ENCODE data around the gene ARFGEF2. TPM values are rescaled to one million over a fixed set of nuclear protein-coding genes. Genes with fewer than 3 reads are reported as not detected.

The ARFGEF2 gene
- total RNA-seq, 1 donor from 2014 or later = 26.7 TPM

DNA sequence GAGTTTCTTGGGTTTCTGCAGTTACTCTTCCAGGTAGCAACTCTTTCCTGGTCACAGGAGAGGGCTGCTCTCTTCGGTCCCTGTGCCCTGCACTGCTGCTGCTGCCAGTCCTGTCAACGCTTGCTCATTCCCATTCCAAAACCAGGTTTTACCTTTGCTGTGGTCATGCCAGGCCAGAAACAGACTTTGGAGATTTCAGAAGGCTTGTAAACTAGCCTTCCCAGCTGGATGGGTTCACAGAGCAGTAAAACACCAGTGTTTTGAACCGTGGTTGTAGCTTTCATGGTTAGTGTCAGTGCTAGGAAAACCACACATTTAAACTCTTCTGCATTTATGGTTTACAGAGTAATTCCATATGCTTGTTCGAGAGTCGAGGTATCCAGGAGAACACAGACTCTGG, 16.2 kb downstream of the ARFGEF2 start:
- DNase-seq (ENCODE audit: extremely low spot score, unreplicated experiment) = no peak
- no peaks in the 10 kb centered on the region for H3K9me3 Mint-ChIP-seq
- peaks cover 20% of the 10 kb centered on the region for H3K4me1 Mint-ChIP-seq (ENCODE audit: unreplicated experiment)
- TF ChIP-seq, protein P1, sequence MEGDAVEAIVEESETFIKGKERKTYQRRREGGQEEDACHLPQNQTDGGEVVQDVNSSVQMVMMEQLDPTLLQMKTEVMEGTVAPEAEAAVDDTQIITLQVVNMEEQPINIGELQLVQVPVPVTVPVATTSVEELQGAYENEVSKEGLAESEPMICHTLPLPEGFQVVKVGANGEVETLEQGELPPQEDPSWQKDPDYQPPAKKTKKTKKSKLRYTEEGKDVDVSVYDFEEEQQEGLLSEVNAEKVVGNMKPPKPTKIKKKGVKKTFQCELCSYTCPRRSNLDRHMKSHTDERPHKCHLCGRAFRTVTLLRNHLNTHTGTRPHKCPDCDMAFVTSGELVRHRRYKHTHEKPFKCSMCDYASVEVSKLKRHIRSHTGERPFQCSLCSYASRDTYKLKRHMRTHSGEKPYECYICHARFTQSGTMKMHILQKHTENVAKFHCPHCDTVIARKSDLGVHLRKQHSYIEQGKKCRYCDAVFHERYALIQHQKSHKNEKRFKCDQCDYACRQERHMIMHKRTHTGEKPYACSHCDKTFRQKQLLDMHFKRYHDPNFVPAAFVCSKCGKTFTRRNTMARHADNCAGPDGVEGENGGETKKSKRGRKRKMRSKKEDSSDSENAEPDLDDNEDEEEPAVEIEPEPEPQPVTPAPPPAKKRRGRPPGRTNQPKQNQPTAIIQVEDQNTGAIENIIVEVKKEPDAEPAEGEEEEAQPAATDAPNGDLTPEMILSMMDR (conservative IDR thresholded peaks at IDR 0.05) = no peak
- H3K27me3 Mint-ChIP-seq = no peaks in the 10 kb centered on the region
- H3K27ac Mint-ChIP-seq = no peak overlapping the region
- no peak overlapping the region for H3K4me3 Mint-ChIP-seq
- H3K36me3 Mint-ChIP-seq = peaks cover 18% of the 10 kb centered on the region

DNA sequence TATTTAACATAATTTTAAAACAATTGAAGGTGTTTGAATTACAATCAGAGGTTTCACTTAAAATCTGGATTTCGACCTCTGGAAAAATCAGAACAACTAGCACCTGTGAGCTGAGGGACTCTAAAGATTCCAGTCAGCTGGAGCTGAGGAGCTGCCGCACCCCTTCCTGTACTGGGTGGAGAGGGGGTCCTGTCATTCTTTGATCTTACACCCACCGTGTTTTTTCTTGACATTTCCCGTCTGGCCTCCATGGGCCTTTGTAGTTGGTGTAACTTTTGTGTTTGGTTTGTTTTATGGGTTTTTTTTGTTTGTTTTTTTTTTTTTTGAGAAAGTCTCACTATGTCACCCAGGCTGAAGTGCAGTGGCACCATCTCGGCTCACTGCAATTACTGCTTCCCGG, 17.2 kb downstream of the ARFGEF2 start:
- Mint-ChIP-seq H3K4me1 (ENCODE audit: unreplicated experiment) (peaks cover 16% of the 10 kb centered on the region), H3K36me3 (peaks cover 13% of the 10 kb centered on the region)
- DNase-seq (ENCODE audit: extremely low spot score, unreplicated experiment) = no peak

DNA sequence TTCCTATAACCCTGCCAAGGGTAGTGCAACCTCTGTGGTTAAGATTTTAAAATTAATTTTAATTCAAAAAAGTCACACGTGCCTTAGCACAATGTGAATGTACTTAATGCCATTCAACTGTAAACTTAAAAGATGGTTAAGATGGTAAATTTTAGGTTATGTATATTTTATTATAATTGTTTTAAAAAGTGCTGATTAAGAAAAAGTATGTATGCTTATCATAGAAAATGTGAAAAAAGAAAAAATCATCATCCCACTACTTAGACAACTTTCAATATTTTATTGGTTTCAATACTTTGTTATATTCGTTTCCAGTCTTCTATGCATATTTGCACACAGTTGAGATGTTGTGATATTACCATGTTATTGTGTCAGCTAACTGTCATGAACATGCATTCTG, 18.7 kb downstream of the ARFGEF2 start:
- no peak overlapping the region for H3K27ac Mint-ChIP-seq
- TF ChIP-seq, protein P1 (conservative IDR thresholded peaks at IDR 0.05) = no peak
- H3K36me3 Mint-ChIP-seq = peaks cover 6% of the 10 kb centered on the region
- H3K4me1 Mint-ChIP-seq (ENCODE audit: unreplicated experiment) = peaks cover 8% of the 10 kb centered on the region
- no peak overlapping the region for H3K4me3 Mint-ChIP-seq
- no peaks in the 10 kb centered on the region for H3K27me3 Mint-ChIP-seq
- DNase-seq (ENCODE audit: extremely low spot score, unreplicated experiment) = no peak
- H3K9me3 Mint-ChIP-seq = no peaks in the 10 kb centered on the region

More for the DNA sequence above, 17.2 kb downstream of the ARFGEF2 start:
- H3K27me3 Mint-ChIP-seq = no peaks in the 10 kb centered on the region
- H3K4me3 Mint-ChIP-seq = no peak overlapping the region
- H3K9me3 Mint-ChIP-seq = no peaks in the 10 kb centered on the region
- H3K27ac Mint-ChIP-seq = no peak overlapping the region
- TF ChIP-seq, protein P1 (conservative IDR thresholded peaks at IDR 0.05) = no peak

- no peaks in the 10 kb centered on the region for H3K9me3 Mint-ChIP-seq
Observed at GRCh38 chr20:48941467-48941866, 20.0 kb downstream of the ARFGEF2 start.

DNA sequence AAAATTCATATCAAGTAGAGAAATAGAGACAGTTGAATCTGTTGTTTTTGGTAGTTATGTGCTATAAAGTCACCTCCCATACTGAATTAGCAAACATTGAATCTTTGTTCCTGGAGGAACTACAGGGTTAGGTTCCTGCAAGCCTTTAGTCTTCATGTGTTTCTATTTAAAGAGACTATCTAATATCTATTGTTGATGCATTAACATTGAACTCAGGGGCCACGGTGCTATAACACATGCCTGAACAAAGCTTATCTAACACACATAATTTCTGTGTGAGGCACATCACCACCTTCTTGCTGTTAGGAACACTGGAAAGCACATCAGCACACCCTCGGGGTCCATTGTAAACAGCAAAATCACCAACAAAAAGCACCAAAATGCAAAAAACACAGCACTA, 21.2 kb downstream of the ARFGEF2 start:
- Mint-ChIP-seq H3K27ac (no peak overlapping the region), H3K4me1 (ENCODE audit: unreplicated experiment) (peaks cover 5% of the 10 kb centered on the region), H3K4me3 (no peak overlapping the region), H3K27me3 (no peaks in the 10 kb centered on the region), H3K9me3 (no peaks in the 10 kb centered on the region), H3K36me3 (no peaks in the 10 kb centered on the region)
- TF ChIP-seq, protein P1 (conservative IDR thresholded peaks at IDR 0.05) = no peak
- no peak for DNase-seq (ENCODE audit: extremely low spot score, unreplicated experiment)

More at GRCh38 chr20:48941467-48941866, 20.0 kb downstream of the ARFGEF2 start:
- Mint-ChIP-seq H3K4me1 (ENCODE audit: unreplicated experiment) (peaks cover 12% of the 10 kb centered on the region), H3K4me3 (no peak overlapping the region), H3K27ac (no peak overlapping the region), H3K36me3 (peaks cover 6% of the 10 kb centered on the region), H3K27me3 (no peaks in the 10 kb centered on the region)
- DNase-seq (ENCODE audit: extremely low spot score, unreplicated experiment) = no peak
- TF ChIP-seq, protein P1 (conservative IDR thresholded peaks at IDR 0.05) = no peak

Measured in type B pancreatic cell (in vitro differentiated cells).